Activated T-helper 9 cell treated with anti-CD3 and anti-CD28 coated beads, Interleukin-2, amount 50 U/mL, for 16 hours (primary cell): ENCODE data around the gene RWDD2A.
A peak's percentile ranks its signal among the peaks of the same experiment; 100 is the strongest.

Experiments used
- DNase-seq: peaks from one replicate; pipeline ENCODE4 v3.0.0-alpha.2; 2020; ENCODE audit warnings: low read depth

RWDD2A gene

DNA sequence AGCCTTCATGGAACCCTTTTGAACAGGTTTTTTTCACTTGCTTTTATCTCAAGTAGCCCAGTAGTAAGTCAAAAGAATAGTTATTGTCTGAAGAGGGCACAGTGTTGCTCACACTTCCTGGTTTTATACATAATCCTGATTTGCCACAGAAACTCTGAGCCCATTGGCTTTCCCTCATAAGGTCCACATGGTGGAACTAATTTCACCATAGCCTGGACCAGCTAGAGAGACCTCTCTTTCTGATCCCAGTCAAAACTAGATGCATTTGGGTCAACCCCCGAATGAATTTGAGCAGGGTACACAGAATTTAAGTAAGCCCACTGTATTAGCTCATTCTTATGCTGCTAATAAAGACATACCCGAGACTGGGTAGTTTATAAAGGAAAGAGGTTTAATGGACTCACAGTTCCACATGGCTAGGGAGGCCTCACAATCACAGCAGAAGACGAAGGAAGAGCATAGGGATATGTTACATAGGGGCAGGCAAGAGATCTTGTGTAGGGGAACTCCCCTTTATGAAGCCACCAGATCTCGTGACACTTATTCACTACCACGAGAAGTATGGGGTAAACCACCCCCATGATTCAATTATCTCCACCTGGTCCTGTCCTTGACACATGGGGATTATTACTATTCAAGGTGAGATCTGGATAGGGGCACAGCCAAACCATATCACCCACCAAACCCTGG lies 6.2 kb downstream of the RWDD2A start:
- DNase-seq, result no peak

DNA sequence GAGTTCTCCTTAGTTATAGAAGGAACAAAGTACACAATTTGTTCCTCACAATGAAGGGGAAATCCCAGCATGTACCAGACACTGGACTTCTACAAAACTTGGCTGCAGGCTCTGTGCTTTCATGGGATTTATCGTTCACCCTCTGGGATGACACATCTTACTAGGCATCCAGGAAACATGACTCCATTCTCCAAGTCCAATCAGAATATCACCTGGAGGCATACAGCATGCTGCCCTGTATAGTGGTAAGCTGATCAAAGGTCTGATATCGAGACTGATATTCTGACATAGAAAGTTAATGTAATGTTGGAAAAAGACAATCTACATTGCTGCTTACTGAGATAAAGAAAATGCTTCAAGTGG lies 6.7 kb downstream of the RWDD2A start:
- no peak for DNase-seq

GRCh38 chr6:83202031-83202430 lies 8.9 kb downstream of the RWDD2A start:
- DNase-seq, result no peak

DNA sequence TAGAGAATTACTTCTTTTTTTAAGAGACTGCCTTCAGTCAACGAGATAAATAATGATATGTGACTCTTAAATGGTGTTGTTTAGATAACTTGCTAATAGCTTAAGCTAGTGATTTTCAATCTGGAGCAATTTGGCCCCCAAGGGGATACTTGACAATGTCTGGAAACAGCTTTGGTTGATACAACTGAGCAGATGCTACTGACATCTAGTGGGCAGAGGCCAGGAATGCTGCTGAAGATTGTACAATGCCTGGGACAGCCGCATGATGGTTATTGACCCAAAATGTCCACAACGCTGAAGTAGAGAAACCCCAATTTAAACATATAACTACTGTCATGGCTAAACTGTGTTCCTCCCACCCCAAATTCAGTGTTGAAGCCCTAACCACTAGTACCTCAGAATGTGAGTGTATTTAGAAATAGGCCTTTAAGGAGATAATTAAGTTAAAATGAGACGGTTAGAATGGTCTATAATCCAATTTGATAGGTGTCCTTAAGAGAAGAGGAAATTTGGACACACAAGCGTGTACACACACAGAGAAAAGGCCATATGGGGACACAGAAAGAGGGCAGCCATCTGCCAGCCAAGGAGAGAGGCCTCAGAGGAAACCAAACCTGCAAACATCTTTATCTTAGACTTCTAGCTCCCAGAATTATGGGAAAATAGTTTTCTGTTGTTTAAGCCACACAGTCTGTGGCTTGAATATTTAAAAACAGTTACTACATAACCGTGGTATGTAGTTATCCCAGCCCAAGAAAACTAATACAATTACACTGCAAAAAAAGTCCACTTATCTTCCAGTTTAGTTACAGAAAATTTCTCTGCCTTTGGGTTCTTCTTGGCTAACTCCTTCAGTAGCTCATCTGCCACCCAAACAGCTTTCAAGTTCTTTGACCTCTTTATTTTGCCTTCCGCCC lies 22.2 kb downstream of the RWDD2A start:
- peak; percentile 14 for DNase-seq

DNA sequence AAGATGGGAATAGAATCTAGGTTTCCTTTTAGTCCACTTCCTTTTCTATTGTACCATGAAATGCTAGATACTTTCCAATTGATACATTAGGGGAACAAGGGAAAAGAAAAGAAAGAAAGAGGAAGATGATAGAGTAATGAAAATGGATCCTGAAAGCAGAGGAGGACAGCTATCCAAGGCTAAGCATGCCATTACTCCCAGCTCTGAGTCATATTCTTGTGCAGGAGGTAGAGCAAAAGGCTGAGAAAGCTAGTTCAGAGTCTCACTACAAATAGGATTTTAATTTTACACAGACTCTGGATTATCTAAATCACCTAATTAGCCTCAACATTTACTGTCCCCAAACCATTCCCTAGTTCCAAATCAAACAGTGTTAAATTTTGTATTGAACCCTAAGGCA lies 23.6 kb downstream of the RWDD2A start:
- DNase-seq, result no peak

DNA sequence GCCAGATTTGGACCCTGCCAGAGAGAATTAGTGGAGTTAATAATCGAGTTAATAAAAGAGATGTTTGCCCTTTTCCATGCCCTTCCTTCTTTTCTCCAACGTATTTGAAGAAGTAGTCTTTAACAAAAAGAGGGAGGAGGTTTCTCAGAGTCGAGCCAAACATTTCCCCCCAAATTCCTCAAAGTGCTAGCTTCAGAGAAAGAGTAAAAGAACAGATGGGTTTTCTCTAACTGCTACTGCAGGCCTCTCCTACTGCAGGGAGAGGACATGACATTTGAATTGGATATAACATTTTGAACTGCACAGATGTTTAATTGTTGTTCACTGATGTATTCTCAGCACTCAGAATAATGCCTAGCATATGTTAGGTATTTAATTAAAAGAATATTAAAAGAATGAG lies 25.5 kb downstream of the RWDD2A start:
- no peak for DNase-seq

DNA sequence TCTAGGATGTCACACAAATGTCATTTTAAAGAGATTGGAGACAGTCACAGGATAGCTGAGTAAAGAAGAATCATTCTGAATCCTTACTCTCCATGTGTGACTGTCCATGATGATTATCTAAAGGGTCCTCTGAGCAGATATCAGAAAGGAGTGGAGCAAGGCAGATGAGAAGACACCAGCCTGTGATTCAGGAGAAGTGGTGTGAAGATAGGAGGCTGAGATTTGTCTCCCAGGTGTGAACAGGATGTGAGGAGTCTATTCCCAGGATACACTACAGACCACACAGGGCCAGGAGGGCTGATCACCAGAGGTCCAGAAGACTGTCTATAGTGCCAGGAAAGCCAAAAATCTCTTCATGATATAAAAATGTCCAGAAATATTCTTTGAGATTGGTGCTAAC lies 27.0 kb downstream of the RWDD2A start:
- DNase-seq, result no peak

DNA sequence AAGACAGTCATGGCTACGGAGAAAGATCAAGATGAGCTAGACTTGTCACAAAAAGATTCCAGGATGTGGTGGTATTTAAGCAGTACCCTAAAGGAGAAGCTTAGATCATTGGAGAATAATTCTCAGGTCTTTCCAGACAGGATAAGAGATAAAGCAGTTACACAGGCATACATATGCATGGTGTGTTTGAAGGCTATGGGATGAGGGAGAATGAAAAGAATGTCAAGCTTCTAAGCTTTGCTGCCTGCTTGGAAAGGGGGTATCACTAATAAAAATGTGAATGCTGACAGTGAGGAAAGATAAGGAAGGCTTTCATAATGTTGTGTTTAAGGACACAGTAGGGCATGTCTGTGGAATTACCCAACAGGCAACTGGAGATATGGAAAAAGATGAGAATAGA lies 28.1 kb downstream of the RWDD2A start:
- no peak for DNase-seq

DNA sequence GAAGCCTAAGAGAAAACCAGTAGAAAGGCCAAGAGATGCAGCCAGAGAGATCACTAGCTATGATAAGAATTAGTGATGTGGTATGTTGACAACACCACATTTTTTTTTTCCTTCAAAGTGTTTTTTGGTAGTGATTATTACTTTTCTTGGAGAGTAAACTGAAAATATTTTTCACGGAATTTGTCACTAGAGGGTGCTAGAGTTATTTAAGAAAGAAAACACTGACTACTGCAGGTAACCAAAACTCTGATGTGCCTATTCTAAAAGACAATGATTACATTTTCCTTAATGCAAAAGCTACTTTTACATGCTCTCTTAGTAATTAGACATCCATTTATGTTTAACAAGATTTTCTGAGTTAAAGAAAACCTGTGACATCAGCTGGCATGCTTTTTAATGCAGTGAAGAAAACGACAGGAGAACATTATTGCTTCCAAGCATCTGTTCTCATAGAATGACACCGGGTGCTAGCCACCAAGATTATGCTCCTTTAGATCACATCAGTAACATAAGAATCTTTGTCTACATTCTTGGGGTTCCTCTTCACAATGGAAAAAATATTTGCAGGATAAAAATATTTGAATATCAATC lies 28.8 kb downstream of the RWDD2A start:
- DNase-seq, result no peak

DNA sequence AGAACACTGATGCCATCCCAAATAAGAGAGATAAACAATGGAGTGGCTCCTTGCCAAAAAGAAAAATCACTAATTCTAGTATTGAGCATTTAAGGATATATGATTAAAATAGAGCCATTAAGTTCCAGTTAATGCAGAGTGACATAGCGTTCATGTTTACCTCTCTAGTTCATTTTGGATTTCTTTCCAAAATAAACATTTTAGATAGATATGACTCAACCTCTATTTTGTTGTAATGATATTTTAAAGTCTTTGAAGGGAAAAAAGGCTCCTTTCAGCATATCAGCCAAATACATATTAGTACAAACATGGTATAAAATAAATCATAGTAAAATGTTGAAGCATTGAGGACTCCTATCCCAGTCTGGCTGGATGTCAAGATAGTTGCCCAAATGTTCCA lies 33.4 kb downstream of the RWDD2A start:
- DNase-seq, result no peak

GRCh38 chr6:83231146-83231545 lies 38.0 kb downstream of the RWDD2A start:
- no peak for DNase-seq

GRCh38 chr6:83247471-83247870 lies 54.3 kb downstream of the RWDD2A start:
- no peak for DNase-seq
